ENCODE measurements around the gene NOS1AP. TPM values are rescaled to one million over a fixed set of nuclear protein-coding genes. Genes with fewer than 3 reads are reported as not detected.

Gene NOS1AP
- total and polyA plus RNA-seq, 9 of the 15 experiments (the other 6 are each of a cell fraction or from before 2014, with no cell fraction given), result 0.07 to 1.5 (median 0.22) TPM

DNA sequence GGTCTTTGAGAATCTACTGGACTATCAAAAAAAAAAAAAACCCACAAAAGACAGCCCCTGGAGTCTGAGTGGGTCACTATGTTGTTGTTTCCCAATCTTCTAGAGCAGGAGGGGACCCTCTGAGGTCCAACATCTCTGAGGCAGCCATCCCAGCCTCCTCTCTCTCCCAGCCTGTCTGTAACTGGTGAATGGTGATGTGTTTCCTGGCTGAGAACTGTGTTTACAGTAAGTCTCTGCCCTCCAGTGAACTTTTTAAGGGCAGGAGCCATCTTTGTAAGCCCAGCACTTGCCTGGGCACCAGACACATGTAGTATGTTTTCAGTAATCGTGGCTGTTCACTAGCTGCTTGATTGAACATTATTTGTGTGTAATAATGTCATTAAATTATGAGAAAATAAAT is 221.5 kb downstream of the NOS1AP start:
- POLR2A ChIA-PET, result no interaction called here
- 0% methylated on average over 1 of the region's 1 CpG for WGBS (ENCODE audit: insufficient coverage, low coverage, missing lambda C conversion rate)
- H3K27me3 ChIP-seq (ENCODE audit: control insufficient read depth in 2 of 2, insufficient read depth in 2 of 2, low read length in 2 of 2), result peaks cover 0 to 25% of the 10 kb centered on the region in 2 experiments; a peak in 3 of 5 replicates
- H3K27ac ChIP-seq (ENCODE audit: extremely low read depth, low read depth, low read length), result no peak overlapping the region
- no TSS peak for BruUV-seq (replicated peaks)
- no peak for TF ChIP-seq FOXK1 (CRISPR knock-in tag; IDR thresholded peaks at IDR 0.05; ENCODE audit: borderline replicate concordance)
- TF ChIP-seq ZNF263 (CRISPR knock-in tag; IDR thresholded peaks at IDR 0.05; ENCODE audit: borderline replicate concordance), result no peak
- TF ChIP-seq, protein P1, sequence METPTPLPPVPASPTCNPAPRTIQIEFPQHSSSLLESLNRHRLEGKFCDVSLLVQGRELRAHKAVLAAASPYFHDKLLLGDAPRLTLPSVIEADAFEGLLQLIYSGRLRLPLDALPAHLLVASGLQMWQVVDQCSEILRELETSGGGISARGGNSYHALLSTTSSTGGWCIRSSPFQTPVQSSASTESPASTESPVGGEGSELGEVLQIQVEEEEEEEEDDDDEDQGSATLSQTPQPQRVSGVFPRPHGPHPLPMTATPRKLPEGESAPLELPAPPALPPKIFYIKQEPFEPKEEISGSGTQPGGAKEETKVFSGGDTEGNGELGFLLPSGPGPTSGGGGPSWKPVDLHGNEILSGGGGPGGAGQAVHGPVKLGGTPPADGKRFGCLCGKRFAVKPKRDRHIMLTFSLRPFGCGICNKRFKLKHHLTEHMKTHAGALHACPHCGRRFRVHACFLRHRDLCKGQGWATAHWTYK (CRISPR knock-in tag; IDR thresholded peaks at IDR 0.05), result no peak
- TF ChIP-seq, protein P2, sequence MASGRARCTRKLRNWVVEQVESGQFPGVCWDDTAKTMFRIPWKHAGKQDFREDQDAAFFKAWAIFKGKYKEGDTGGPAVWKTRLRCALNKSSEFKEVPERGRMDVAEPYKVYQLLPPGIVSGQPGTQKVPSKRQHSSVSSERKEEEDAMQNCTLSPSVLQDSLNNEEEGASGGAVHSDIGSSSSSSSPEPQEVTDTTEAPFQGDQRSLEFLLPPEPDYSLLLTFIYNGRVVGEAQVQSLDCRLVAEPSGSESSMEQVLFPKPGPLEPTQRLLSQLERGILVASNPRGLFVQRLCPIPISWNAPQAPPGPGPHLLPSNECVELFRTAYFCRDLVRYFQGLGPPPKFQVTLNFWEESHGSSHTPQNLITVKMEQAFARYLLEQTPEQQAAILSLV (tag; IDR thresholded peaks at IDR 0.05), result no peak
- TF ChIP-seq KAT7 (CRISPR knock-in tag; IDR thresholded peaks at IDR 0.05; ENCODE audit: borderline replicate concordance), result no peak
- no peaks in the 10 kb centered on the region for H4K20me1 ChIP-seq (replicated peaks; ENCODE audit: control insufficient read depth, insufficient read depth, low read length)
- DNase-seq (ENCODE audit: extremely low read depth in 1 of 4, low spot score in 3 of 4), result no peak
- in situ Hi-C loops (cut with MboI), result no loop called here
- H2AFZ ChIP-seq (ENCODE audit: low read depth, low read length), result no peak overlapping the region
- no peaks in the 10 kb centered on the region; a peak in 1 of 5 replicates for H3K4me1 ChIP-seq (replicated peaks in 1 of 2; ENCODE audit: control insufficient read depth in 2 of 2, insufficient read depth in 2 of 2, low read length in 2 of 2)
- no peak for ATAC-seq
- H3K36me3 ChIP-seq (ENCODE audit: control insufficient read depth, insufficient read depth, low read length), result no peaks in the 10 kb centered on the region
- no peak overlapping the region for H3K4me3 ChIP-seq
- no peaks in the 10 kb centered on the region for H3K9me3 ChIP-seq (replicated peaks; ENCODE audit: control insufficient read depth, insufficient read depth, low read depth, low read length)
- FAIRE-seq, result no peak
- intact Hi-C loops (cut with micrococcal nuclease), result loop anchor here (5.0 kb wide), 1 partner anchor 51 kb away; no protein-coding TSS in a partner anchor
- H3K79me2 ChIP-seq (ENCODE audit: control insufficient read depth, insufficient read depth, low read length), result no peaks in the 10 kb centered on the region
- no peak overlapping the region for H3K4me2 ChIP-seq (ENCODE audit: insufficient read depth, low read length)
- H3K9ac ChIP-seq (ENCODE audit: insufficient read depth in 1 of 2, low read depth in 2 of 2, low read length in 2 of 2), result no peak overlapping the region
- no peaks in the 10 kb centered on the region for H3K9me1 ChIP-seq (ENCODE audit: control insufficient read depth, insufficient read depth, low read length)
- CTCF ChIA-PET (ENCODE audit: low intra/inter-chr PET ratio), result no interaction called here
